K562 (cell line): ENCODE results near the gene ZBTB33. TPM values are rescaled to one million over a fixed set of nuclear protein-coding genes. Genes with fewer than 3 reads are reported as not detected.

Experiments
- ATAC-seq: fragments of 200-7000 bp; cut with Tn5 transposase; 3 replicates; pipeline ENCODE4 v1.9.1; 2020; ENCODE audit warnings: moderate library complexity
- BruUV-seq: library from RNA; stranded (reverse); fragments of 400-500 nt; replicated peaks from 2 replicates; lab custom pipeline; 2021; lab: Mats Ljungman, UMichigan
- CTCF ChIA-PET: fragments of 300-600 bp; formaldehyde crosslinking; extraction: SDS; loops from one replicate; lab custom pipeline; 2021; ENCODE audit warnings: low intra/inter-chr PET ratio; lab: Yijun Ruan, JAX
- POLR2A ChIA-PET: fragments of 300-600, 350-650 bp; sonication (Branson Sonifier 250); formaldehyde crosslinking; extraction: SDS; loops from one replicate; lab custom pipeline; 2021; ENCODE audit warnings: antibody characterized with exemption, inconsistent platforms; lab: Yijun Ruan, JAX
- DNase-seq, 4 experiments: peaks; one replicate each; pipeline versions ENCODE4 v3.0.0 to v3.0.0-alpha.2; 2011 to 2018; ENCODE audit warnings: low spot score in 3 of 4, mixed read lengths in 3 of 4; ENCODE audit errors: extremely low read depth in 1 of 4
- FAIRE-seq: peaks from 2 replicates; lab custom pipeline; 2011; peaks lifted over from hg19 to GRCh38; lab: Jason Lieb, UNC
- H2AFZ ChIP-seq: 2 replicates; pipeline ENCODE4 v1.6.0; 2011; ENCODE audit warnings: low read depth, low read length, control low read depth, inconsistent platforms
- H3K27ac ChIP-seq: fragments of 200-600 bp; 3 replicates; pipeline ENCODE4 v1.8.0; 2011; ENCODE audit warnings: low read depth, mild to moderate bottlenecking, control low read depth, inconsistent platforms, low read length, moderate library complexity, mixed read lengths; ENCODE audit errors: extremely low read depth
- H3K27me3 ChIP-seq, 2 experiments: fragments of 300-600 bp in 1 of 2; 2 replicates in 1 of 2; 3 replicates in 1 of 2; pipeline versions ENCODE4 v1.6.0 to v1.8.0; 2011; ENCODE audit warnings: inconsistent platforms in 2 of 2, low read length in 2 of 2, mild to moderate bottlenecking in 1 of 2, mixed read lengths in 1 of 2, moderate library complexity in 1 of 2; ENCODE audit not compliant: control insufficient read depth in 2 of 2, insufficient read depth in 2 of 2
- H3K36me3 ChIP-seq: fragments of 300-600 bp; 3 replicates; pipeline ENCODE4 v1.8.0; 2011; ENCODE audit warnings: mild to moderate bottlenecking, low read length, inconsistent platforms; ENCODE audit not compliant: control insufficient read depth, insufficient read depth
- H3K4me1 ChIP-seq, 2 experiments: fragments of 200-600 bp in 1 of 2; replicated peaks in 1 of 2; 2 replicates in 1 of 2; 3 replicates in 1 of 2; pipeline versions ENCODE4 v1.5.1 to v1.8.0; 2011; ENCODE audit warnings: inconsistent platforms in 2 of 2, low read length in 2 of 2, mild to moderate bottlenecking in 1 of 2, mixed read lengths in 1 of 2, moderate library complexity in 1 of 2; ENCODE audit not compliant: control insufficient read depth in 2 of 2, insufficient read depth in 2 of 2
- H3K4me2 ChIP-seq: 2 replicates; pipeline ENCODE4 v1.6.1; 2011; ENCODE audit warnings: low read length, control low read depth, inconsistent platforms, mixed read lengths; ENCODE audit not compliant: insufficient read depth
- H3K4me3 ChIP-seq: fragments of 200-600 bp; sonication (generic), shearing (Covaris generic); 2 replicates; pipeline ENCODE4 v1.5.1; 2016; ENCODE audit warnings: control low read depth, inconsistent platforms
- H3K79me2 ChIP-seq: fragments of 200-600 bp; 3 replicates; pipeline ENCODE4 v1.8.0; 2011; ENCODE audit warnings: low read length, inconsistent platforms; ENCODE audit not compliant: control insufficient read depth, insufficient read depth
- H3K9ac ChIP-seq, 2 experiments: 2 replicates each; pipeline versions ENCODE4 v1.6.0 to v1.6.1; 2011; ENCODE audit warnings: low read depth in 2 of 2, low read length in 2 of 2, control low read depth in 1 of 2, inconsistent platforms in 1 of 2, mild to moderate bottlenecking in 1 of 2, mixed read lengths in 1 of 2; ENCODE audit not compliant: insufficient read depth in 1 of 2
- H3K9me1 ChIP-seq: one replicate; pipeline ENCODE4 v1.6.0; 2011; ENCODE audit warnings: inconsistent platforms, mild to moderate bottlenecking, low read length, moderate library complexity; ENCODE audit not compliant: control insufficient read depth, insufficient read depth
- H3K9me3 ChIP-seq: replicated peaks from 2 replicates; pipeline ENCODE4 v1.5.1; 2011; ENCODE audit warnings: low read depth, low read length, inconsistent platforms; ENCODE audit not compliant: control insufficient read depth, insufficient read depth
- H4K20me1 ChIP-seq: replicated peaks from 2 replicates; pipeline ENCODE4 v1.6.1; 2011; ENCODE audit warnings: low read length, inconsistent platforms, mixed read lengths; ENCODE audit not compliant: control insufficient read depth, insufficient read depth
- DIDO1 ChIP-seq: fragments of 450-650 bp; IDR thresholded peaks from 2 replicates; pipeline ENCODE4 v1.6.1; 2016; ENCODE audit warnings: low read depth, missing biosample characterization, missing genetic modification characterization
- GATAD2B ChIP-seq: fragments of 450-650 bp; IDR thresholded peaks from 2 replicates; pipeline ENCODE4 v1.6.1; 2017; ENCODE audit warnings: mild to moderate bottlenecking, borderline replicate concordance
- RBM14 ChIP-seq: fragments of 200-400 bp; formaldehyde crosslinking; IDR thresholded peaks from 2 replicates; pipeline ENCODE4 v1.6.1; 2018; ENCODE audit warnings: low read depth, mild to moderate bottlenecking, low read length, moderate library complexity, borderline replicate concordance; ENCODE audit not compliant: insufficient read depth
- SAP30 ChIP-seq: fragments of 200-600 bp; sonication (generic); IDR thresholded peaks from 2 replicates; pipeline ENCODE4 v1.6.1; 2012; ENCODE audit warnings: borderline replicate concordance, low read depth, mild to moderate bottlenecking, moderate library complexity, low read length, control low read depth, inconsistent platforms; ENCODE audit not compliant: insufficient read depth, poor library complexity, severe bottlenecking
- TBL1XR1 ChIP-seq, 2 experiments: IDR thresholded peaks; 2 replicates each; pipeline ENCODE4 v1.6.1; 2012; ENCODE audit warnings: improper control_type of control experiment in 2 of 2, low read length in 2 of 2, mild to moderate bottlenecking in 1 of 2
- ZKSCAN1 ChIP-seq: fragments of 150-350 bp; IDR thresholded peaks from 2 replicates; pipeline ENCODE4 v1.6.1; 2016; ENCODE audit warnings: low read depth, low read length
- ZNF124 ChIP-seq: sonication (generic); formaldehyde crosslinking; IDR thresholded peaks from 2 replicates; pipeline ENCODE4 v1.8.1; 2022; ENCODE audit warnings: missing genetic modification reagents
- ZNF384 ChIP-seq: IDR thresholded peaks from 2 replicates; pipeline ENCODE4 v1.6.1; 2012; ENCODE audit warnings: low read depth, low read length, improper control_type of control experiment
- WGBS: fragments of 100-300 bp; shearing (Covaris generic); methylation state at CpG from one replicate; pipeline ENCODE4 v1.1.6; 2016; ENCODE audit warnings: low coverage, mixed read lengths; ENCODE audit not compliant: insufficient coverage; ENCODE audit errors: missing lambda C conversion rate; 5-methylcytosine and 5-hydroxymethylcytosine counted together
- in situ Hi-C: fragments of 300-500 bp; cut with MboI; formaldehyde crosslinking; loops from 4 replicates; pipeline ENCODE4 v1.15.0; 2018; ENCODE audit warnings: inconsistent platforms, mixed read lengths
- intact Hi-C: fragments of 100-400 bp; cut with micrococcal nuclease; formaldehyde crosslinking; loops from 2 replicates; pipeline ENCODE4 v1.14.2; 2022
- polyA plus RNA-seq, 8 experiments: library from polyadenylated mRNA; depleted of rRNA in 4 of 8; stranded (reverse) in 5 of 8; unstranded in 3 of 8; fragments of >200 nt; fragmentation: Nextera tagmentation in 2 of 8; fragmentation: Illumina TruSeq in 1 of 8; extraction: Ambion mirVana in 2 of 8; extraction: Trizol in 1 of 8; gene quantifications; 2 replicates each; pipeline versions ENCODE4 v1.2.1 to v1.2.3, GENCODE V29; 2011 to 2014; ENCODE audit warnings: inconsistent platforms in 1 of 8, missing spikeins in 1 of 8
- total RNA-seq, 7 experiments: library from RNA; depleted of rRNA in 6 of 7; stranded (reverse); fragments of >200 nt in 6 of 7; fragmentation: Illumina TruSeq in 2 of 7; extraction: Trizol in 2 of 7; gene quantifications; 2 replicates each; pipeline versions ENCODE4 v1.2.1 to v1.2.3, GENCODE V29; 2011 to 2021; ENCODE audit warnings: low replicate concordance in 1 of 7
- TF ChIP-seq, protein P1 (sequence below): sonication (generic); formaldehyde crosslinking; IDR thresholded peaks from 2 replicates; pipeline ENCODE4 v1.9.0; 2022; ENCODE audit warnings: mild to moderate bottlenecking, missing genetic modification reagents
- TF ChIP-seq, protein P2 (sequence below): fragments of 250-450 bp; sonication (Bioruptor Pico); IDR thresholded peaks from 2 replicates; pipeline ENCODE4 v1.5.0; 2021; ENCODE audit warnings: mild to moderate bottlenecking, moderate library complexity
- TF ChIP-seq, protein P3 (sequence below): fragments of 200-800 bp; sonication (Bioruptor generic); IDR thresholded peaks from 2 replicates; pipeline ENCODE4 v1.6.1; 2017; ENCODE audit warnings: missing genetic modification characterization, missing compliant biosample characterization

ZBTB33 gene
- total and polyA plus RNA-seq, 9 of the 15 experiments (the other 6 are each of a cell fraction or from before 2014, with no cell fraction given): 5.6 to 29.8 (median 15.6) TPM

DNA sequence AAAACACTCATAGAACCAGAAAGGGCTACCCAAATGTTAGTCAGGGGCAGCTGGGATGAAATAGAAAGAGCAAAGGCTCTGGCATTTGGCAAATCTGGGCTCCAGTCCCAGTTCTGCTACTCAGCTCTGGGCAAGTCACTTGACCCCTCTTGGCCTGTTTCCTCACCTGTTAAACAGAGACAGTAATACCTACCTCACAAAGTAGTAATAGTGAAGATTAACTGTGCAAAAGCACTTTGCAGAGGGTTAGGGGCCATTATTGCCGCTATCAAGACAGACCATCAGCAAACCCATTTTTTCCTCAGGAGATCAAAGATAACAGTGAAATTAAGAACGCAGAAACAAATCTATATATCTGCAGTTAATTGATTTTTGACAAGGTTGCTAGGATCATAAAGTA is 20.6 kb downstream of the ZBTB33 start:
- H4K20me1 ChIP-seq: no peaks in the 10 kb centered on the region
- TF ChIP-seq ZNF384 (no peak), GATAD2B (no peak), SAP30 (no peak), ZKSCAN1 (no peak), RBM14 (no peak), TBL1XR1 (IDR thresholded peaks at IDR 0.05; ENCODE audit: low read length in 2 of 2) (no peak), ZNF124 (CRISPR knock-in tag) (no peak), DIDO1 (tag) (no peak)
- TF ChIP-seq, protein P1, sequence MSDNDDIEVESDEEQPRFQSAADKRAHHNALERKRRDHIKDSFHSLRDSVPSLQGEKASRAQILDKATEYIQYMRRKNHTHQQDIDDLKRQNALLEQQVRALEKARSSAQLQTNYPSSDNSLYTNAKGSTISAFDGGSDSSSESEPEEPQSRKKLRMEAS (CRISPR knock-in tag): no peak
- TF ChIP-seq, protein P2, sequence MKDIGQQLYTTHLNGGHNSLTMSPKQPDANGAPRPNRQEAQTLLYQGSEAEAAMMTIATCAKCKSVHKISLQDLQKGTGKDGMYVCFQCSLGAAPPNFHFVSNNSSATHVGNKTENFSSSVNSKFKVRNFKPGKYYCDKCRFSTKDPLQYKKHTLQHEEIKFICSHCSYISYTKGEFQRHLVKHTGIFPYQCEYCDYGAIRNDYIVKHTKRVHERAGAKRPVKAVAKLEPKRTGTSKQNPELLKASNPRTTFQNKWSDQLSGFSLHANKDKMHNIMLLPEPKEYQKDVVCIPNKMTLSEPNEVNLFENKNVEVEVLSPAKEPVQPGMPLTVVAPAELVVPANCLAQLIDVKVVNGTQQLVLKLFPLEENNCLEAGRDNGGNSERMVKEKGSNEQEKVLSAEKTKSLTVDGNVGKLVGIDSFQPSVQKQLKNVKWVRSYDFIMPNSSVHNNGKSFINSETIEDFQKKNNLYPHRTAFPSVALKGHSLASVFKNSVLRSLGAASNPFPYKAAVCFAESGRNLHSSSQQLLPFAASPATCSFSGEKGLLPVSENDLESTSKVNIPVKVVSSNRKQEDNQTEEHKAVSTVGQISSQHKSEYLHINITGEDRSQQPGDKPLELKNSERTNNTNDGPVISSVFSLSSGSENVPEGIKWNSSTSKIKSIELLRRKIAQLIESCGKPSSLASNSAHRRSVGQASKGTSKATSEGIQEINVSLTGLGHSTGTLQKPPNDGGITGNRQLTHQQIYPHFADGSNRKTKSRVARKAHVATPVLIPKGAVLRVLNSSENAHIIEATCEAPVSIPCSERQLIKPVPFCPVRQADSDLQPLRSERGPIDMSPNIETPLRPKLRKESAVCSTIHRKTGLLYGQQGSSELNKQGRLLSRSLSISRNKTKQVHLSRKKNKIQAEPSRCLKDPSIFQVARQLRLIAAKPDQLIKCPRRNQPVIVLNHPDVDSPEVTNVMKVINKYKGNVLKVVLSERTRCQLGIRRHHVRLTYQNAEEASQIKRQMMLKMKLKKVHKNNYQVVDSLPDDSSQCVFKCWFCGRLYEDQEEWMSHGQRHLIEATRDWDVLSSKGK (CRISPR knock-in tag): no peak
- TF ChIP-seq, protein P3, sequence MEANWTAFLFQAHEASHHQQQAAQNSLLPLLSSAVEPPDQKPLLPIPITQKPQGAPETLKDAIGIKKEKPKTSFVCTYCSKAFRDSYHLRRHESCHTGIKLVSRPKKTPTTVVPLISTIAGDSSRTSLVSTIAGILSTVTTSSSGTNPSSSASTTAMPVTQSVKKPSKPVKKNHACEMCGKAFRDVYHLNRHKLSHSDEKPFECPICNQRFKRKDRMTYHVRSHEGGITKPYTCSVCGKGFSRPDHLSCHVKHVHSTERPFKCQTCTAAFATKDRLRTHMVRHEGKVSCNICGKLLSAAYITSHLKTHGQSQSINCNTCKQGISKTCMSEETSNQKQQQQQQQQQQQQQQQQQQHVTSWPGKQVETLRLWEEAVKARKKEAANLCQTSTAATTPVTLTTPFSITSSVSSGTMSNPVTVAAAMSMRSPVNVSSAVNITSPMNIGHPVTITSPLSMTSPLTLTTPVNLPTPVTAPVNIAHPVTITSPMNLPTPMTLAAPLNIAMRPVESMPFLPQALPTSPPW (CRISPR knock-in tag): no peak
- TF ChIP-seq, all 486 proteins: peak for 0
- Histone ChIP-seq H3K4me3 (no peak overlapping the region), H3K9me1 (no peaks in the 10 kb centered on the region), H2AFZ (no peak overlapping the region), H3K36me3 (no peaks in the 10 kb centered on the region), H3K9me3 (no peaks in the 10 kb centered on the region), H3K4me1 (no peaks in the 10 kb centered on the region), H3K9ac (no peak overlapping the region), H3K27me3 (peaks cover 2 to 5% of the 10 kb centered on the region in 2 experiments; a peak in 2 of 5 replicates), H3K79me2 (no peaks in the 10 kb centered on the region), H3K4me2 (no peak overlapping the region), H3K27ac (no peak overlapping the region)
- FAIRE-seq: no peak
- CTCF ChIA-PET: no interaction called here
- BruUV-seq: no TSS peak
- DNase-seq: no peak
- POLR2A ChIA-PET: no interaction called here
- intact Hi-C loops (no loop called here), in situ Hi-C loops (no loop called here)
- WGBS: 0% methylated on average over 2 of the region's 2 CpGs
- no peak for ATAC-seq
